ENCODE data around the gene MYOM1.
"Not testable (repeated sequence)": the region's sequence is repeated elsewhere in the genome, so short reads cannot be mapped to it uniquely, and the experiment has no call there.

MYOM1 gene

GRCh38 chr18:3079653-3080052 is 140.1 kb downstream of the MYOM1 start:
- no peak for DNase-seq

GRCh38 chr18:3075491-3075890 is 144.3 kb downstream of the MYOM1 start:
- DNase-seq = no peak

GRCh38 chr18:3074087-3074486 is 145.7 kb downstream of the MYOM1 start:
- DNase-seq = no peak

GRCh38 chr18:3073353-3073752 is 146.4 kb downstream of the MYOM1 start:
- DNase-seq = not testable (repeated sequence)

GRCh38 chr18:3071676-3072075 is 148.1 kb downstream of the MYOM1 start:
- DNase-seq = no peak

- DNase-seq = no peak
These were observed 149.9 kb downstream of the MYOM1 start for GRCh38 chr18:3069671-3070433.

- no peak for DNase-seq
These were observed 152.0 kb downstream of the MYOM1 start for GRCh38 chr18:3067722-3068121.

- DNase-seq = no peak
These were observed 152.6 kb downstream of the MYOM1 start for GRCh38 chr18:3067165-3067661.

GRCh38 chr18:3066341-3067110 is 153.2 kb downstream of the MYOM1 start:
- no peak for DNase-seq

- not testable (repeated sequence) for DNase-seq
These were observed 156.0 kb downstream of the MYOM1 start for GRCh38 chr18:3063766-3064165.

GRCh38 chr18:3062798-3063680 is 156.7 kb downstream of the MYOM1 start:
- peak; percentile 20 to 43 for DNase-seq

- no peak for DNase-seq
These were observed 158.0 kb downstream of the MYOM1 start for GRCh38 chr18:3061581-3062312.

GRCh38 chr18:3060667-3061580 is 158.8 kb downstream of the MYOM1 start:
- no peak for DNase-seq

GRCh38 chr18:3059272-3059671 is 160.5 kb downstream of the MYOM1 start:
- no peak for DNase-seq

GRCh38 chr18:3058328-3059191 is 161.2 kb downstream of the MYOM1 start:
- DNase-seq = no peak

GRCh38 chr18:3057526-3057925 is 162.2 kb downstream of the MYOM1 start:
- no peak for DNase-seq

- no peak for DNase-seq
These were observed 163.5 kb downstream of the MYOM1 start for GRCh38 chr18:3056311-3056710.

GRCh38 chr18:3055816-3056215 is 164.0 kb downstream of the MYOM1 start:
- DNase-seq = no peak

GRCh38 chr18:3055186-3055728 is 164.5 kb downstream of the MYOM1 start:
- DNase-seq = no peak

- DNase-seq = no peak
These were observed 165.0 kb downstream of the MYOM1 start for GRCh38 chr18:3054780-3055179.
